ENCODE measurements around the gene ZNF530.
A peak's percentile ranks its signal among the peaks of the same experiment; 100 is the strongest.

Gene ZNF530

GRCh38 chr19:57615346-57615745, 15.7 kb downstream of the ZNF530 start:
- DNase-seq (ENCODE audit: low spot score): no peak

- DNase-seq (ENCODE audit: low spot score): no peak
Measured at GRCh38 chr19:57620673-57621348, 21.1 kb downstream of the ZNF530 start.

GRCh38 chr19:57623091-57623490, 23.4 kb downstream of the ZNF530 start:
- no peak for DNase-seq (ENCODE audit: low spot score)

GRCh38 chr19:57632987-57633831, 33.5 kb downstream of the ZNF530 start, which contains the start of gene ZNF211:
TSS of gene ZNF211 (plus strand) at chr19:57633168. CDS start at chr19:57633347, 179 bp downstream.
- peak; percentile 94 for DNase-seq (ENCODE audit: low spot score)

GRCh38 chr19:57633832-57634131, 34.1 kb downstream of the ZNF530 start:
- DNase-seq (ENCODE audit: low spot score): no peak

- no peak for DNase-seq (ENCODE audit: low spot score)
Measured at GRCh38 chr19:57637379-57637778, 37.7 kb downstream of the ZNF530 start.

- DNase-seq (ENCODE audit: low spot score): no peak
Measured at GRCh38 chr19:57641715-57642234, 42.1 kb downstream of the ZNF530 start.

GRCh38 chr19:57642396-57643046, 42.8 kb downstream of the ZNF530 start:
- no peak for DNase-seq (ENCODE audit: low spot score)

- no peak for DNase-seq (ENCODE audit: low spot score)
Measured at GRCh38 chr19:57643734-57644133, 44.0 kb downstream of the ZNF530 start.

- DNase-seq (ENCODE audit: low spot score): no peak
Measured at GRCh38 chr19:57648331-57649003, 48.8 kb downstream of the ZNF530 start.

GRCh38 chr19:57651654-57651996, 51.9 kb downstream of the ZNF530 start:
- no peak for DNase-seq (ENCODE audit: low spot score)

- DNase-seq (ENCODE audit: low spot score): no peak
Measured at GRCh38 chr19:57653689-57654088, 54.0 kb downstream of the ZNF530 start.

- no peak for DNase-seq (ENCODE audit: low spot score)
Measured at GRCh38 chr19:57655443-57655842, 55.8 kb downstream of the ZNF530 start.

GRCh38 chr19:57656346-57656745, 56.7 kb downstream of the ZNF530 start:
- no peak for DNase-seq (ENCODE audit: low spot score)

All from germinal center (tissue), 1 donor.